Cardiac muscle cell (in vitro differentiated cells and primary cell): Measurements from ENCODE around the gene ENTPD2. TPM values are rescaled to one million over a fixed set of nuclear protein-coding genes. Genes with fewer than 3 reads are reported as not detected.

Experiments
- DNase-seq, 2 donors: peaks; one replicate each; pipeline versions ENCODE4 v3.0.0 to v3.0.0-alpha.2; 2010 to 2017; ENCODE audit warnings: low read depth in 1 of 2, low spot score in 1 of 2
- H3K27ac ChIP-seq: fragments of 200-600 bp; sonication (generic); 2 replicates; pipeline ENCODE4 v1.5.1; 2016
- H3K27me3 ChIP-seq: fragments of 200-600 bp; sonication (generic); 2 replicates; pipeline ENCODE4 v1.6.0; 2016; ENCODE audit warnings: control low read depth
- H3K36me3 ChIP-seq: fragments of 200-600 bp; sonication (generic); 2 replicates; pipeline ENCODE4 v1.5.1; 2016; ENCODE audit warnings: control low read depth
- H3K4me1 ChIP-seq: fragments of 200-600 bp; sonication (generic); 2 replicates; pipeline ENCODE4 v1.8.1; 2017; ENCODE audit warnings: low read depth, mild to moderate bottlenecking, mixed run types
- H3K4me3 ChIP-seq: fragments of 200-600 bp; sonication (generic); 2 replicates; pipeline ENCODE4 v1.5.1; 2016; ENCODE audit warnings: mild to moderate bottlenecking
- H3K9me3 ChIP-seq: fragments of 200-600 bp; sonication (generic); 2 replicates; pipeline ENCODE4 v1.5.1; 2017; ENCODE audit warnings: low read depth, mild to moderate bottlenecking, control low read depth
- polyA plus RNA-seq: library from polyadenylated mRNA; unstranded; fragments of >200 nt; fragmentation: Nextera tagmentation; extraction: Ambion mirVana; gene quantifications from 2 replicates; pipeline ENCODE4 v1.2.1, GENCODE V29; 2016
- total RNA-seq: library from RNA; depleted of rRNA; stranded (reverse); fragments of >200 nt; gene quantifications from 2 replicates; pipeline ENCODE4 v1.2.3, GENCODE V29; 2016
- TF ChIP-seq, protein P1 (sequence below): IDR thresholded peaks from 2 replicates; pipeline ENCODE4 v1.5.1; 2012; ENCODE audit warnings: low read depth, mild to moderate bottlenecking, low read length

The ENTPD2 gene
- total and polyA plus RNA-seq, 2 experiments from 2014 or later: not detected

GRCh38 chr9:137002646-137003041, 51.2 kb downstream of the ENTPD2 start:
- Histone ChIP-seq H3K4me3 (no peak overlapping the region), H3K4me1 (no peaks in the 10 kb centered on the region), H3K27me3 (peaks cover 3% of the 10 kb centered on the region), H3K9me3 (no peaks in the 10 kb centered on the region), H3K36me3 (no peaks in the 10 kb centered on the region), H3K27ac (no peak overlapping the region)
- DNase-seq: no peak
- TF ChIP-seq, protein P1, sequence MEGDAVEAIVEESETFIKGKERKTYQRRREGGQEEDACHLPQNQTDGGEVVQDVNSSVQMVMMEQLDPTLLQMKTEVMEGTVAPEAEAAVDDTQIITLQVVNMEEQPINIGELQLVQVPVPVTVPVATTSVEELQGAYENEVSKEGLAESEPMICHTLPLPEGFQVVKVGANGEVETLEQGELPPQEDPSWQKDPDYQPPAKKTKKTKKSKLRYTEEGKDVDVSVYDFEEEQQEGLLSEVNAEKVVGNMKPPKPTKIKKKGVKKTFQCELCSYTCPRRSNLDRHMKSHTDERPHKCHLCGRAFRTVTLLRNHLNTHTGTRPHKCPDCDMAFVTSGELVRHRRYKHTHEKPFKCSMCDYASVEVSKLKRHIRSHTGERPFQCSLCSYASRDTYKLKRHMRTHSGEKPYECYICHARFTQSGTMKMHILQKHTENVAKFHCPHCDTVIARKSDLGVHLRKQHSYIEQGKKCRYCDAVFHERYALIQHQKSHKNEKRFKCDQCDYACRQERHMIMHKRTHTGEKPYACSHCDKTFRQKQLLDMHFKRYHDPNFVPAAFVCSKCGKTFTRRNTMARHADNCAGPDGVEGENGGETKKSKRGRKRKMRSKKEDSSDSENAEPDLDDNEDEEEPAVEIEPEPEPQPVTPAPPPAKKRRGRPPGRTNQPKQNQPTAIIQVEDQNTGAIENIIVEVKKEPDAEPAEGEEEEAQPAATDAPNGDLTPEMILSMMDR: no peak

GRCh38 chr9:137001857-137002645, 51.8 kb downstream of the ENTPD2 start:
- no peak overlapping the region for H3K27ac ChIP-seq
- H3K4me3 ChIP-seq: no peak overlapping the region
- no peaks in the 10 kb centered on the region for H3K4me1 ChIP-seq
- H3K27me3 ChIP-seq: peaks cover 5% of the 10 kb centered on the region
- no peaks in the 10 kb centered on the region for H3K36me3 ChIP-seq
- no peaks in the 10 kb centered on the region for H3K9me3 ChIP-seq
- TF ChIP-seq, protein P1: no peak
- DNase-seq: no peak

DNA sequence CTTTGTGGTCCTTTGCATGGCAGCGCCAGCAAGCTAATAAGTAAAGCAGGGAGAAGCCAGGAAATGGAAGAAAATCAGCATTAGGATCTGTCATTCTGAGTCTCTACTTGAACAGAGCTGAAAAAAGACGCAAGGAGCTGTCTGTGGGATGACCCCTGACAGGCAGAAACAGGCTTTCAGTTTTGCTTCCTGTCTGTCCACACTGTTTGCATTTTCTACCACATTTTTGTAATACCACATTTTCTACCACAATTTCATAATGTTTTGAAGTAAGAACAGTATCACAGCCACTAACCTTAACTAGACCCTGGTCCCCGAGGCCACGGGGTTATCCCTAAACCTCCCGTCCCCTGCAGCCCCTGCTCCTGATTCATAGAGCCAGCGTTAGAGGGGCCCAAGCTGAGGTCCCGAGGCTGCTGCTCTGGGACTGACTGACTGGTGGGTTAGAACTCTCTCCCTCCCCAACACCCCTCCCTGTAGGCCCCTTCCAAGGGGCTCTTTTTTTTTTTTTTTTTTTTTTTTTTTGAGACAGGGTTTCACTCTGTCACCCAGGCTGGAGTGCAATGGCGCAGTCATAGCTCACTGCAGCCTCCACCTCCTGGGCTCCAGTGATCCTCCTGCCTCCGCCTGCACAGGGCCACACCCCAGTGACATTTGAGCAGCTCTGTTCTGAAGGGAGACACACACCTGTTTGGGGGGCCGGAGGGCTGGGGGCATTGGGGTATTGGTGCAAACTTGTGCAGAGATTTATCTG, 53.5 kb downstream of the ENTPD2 start:
- no peaks in the 10 kb centered on the region for H3K4me1 ChIP-seq
- H3K9me3 ChIP-seq: no peaks in the 10 kb centered on the region
- no peak overlapping the region for H3K27ac ChIP-seq
- DNase-seq: peak in 1 of 2 donors; percentile 74
- TF ChIP-seq, protein P1: no peak
- no peaks in the 10 kb centered on the region for H3K36me3 ChIP-seq
- no peak overlapping the region for H3K4me3 ChIP-seq
- H3K27me3 ChIP-seq: peaks cover 20% of the 10 kb centered on the region

Other genes starting within 250 kb of the ENTPD2 start
Only the 30 nearest of the 37 such genes appear.
- gene EDF1, start 187.8 kb downstream of the ENTPD2 start, total RNA-seq: 741 and 1,028 TPM in 2 replicates
- gene EDF1, start 187.8 kb downstream of the ENTPD2 start, polyA plus RNA-seq: 496 and 793 TPM in 2 replicates
- 20.0 and 25.6 TPM in 2 replicates for gene TRAF2, start 167.5 kb downstream of the ENTPD2 start, total RNA-seq
- gene TRAF2, start 167.5 kb downstream of the ENTPD2 start, polyA plus RNA-seq: 37.2 and 45.6 TPM in 2 replicates
- 188 and 194 TPM in 2 replicates for gene FBXW5, start 109.3 kb downstream of the ENTPD2 start, total RNA-seq
- gene FBXW5, start 109.3 kb downstream of the ENTPD2 start, polyA plus RNA-seq: 117 and 119 TPM in 2 replicates
- 3.4 and 10.8 TPM in 2 replicates for gene C8G, start 108.8 kb downstream of the ENTPD2 start, total RNA-seq
- gene C8G, start 108.8 kb downstream of the ENTPD2 start, polyA plus RNA-seq: 1.2 and 4.4 TPM in 2 replicates
- 5.0 and 11.4 TPM in 2 replicates for gene LCN12, start 101.8 kb downstream of the ENTPD2 start, total RNA-seq
- 19.7 and 21.9 TPM in 2 replicates for gene LCN12, start 101.8 kb downstream of the ENTPD2 start, polyA plus RNA-seq
- 2.6 and 3.9 TPM in 2 replicates for gene PTGDS, start 76.6 kb downstream of the ENTPD2 start, total RNA-seq
- 3.4 and 5.3 TPM in 2 replicates for gene PTGDS, start 76.6 kb downstream of the ENTPD2 start, polyA plus RNA-seq
- 0.36 TPM in 1 of 2 replicates, not detected in the other for gene LCNL1, start 71.1 kb downstream of the ENTPD2 start, total RNA-seq
- gene LCNL1, start 71.1 kb downstream of the ENTPD2 start, polyA plus RNA-seq: not detected in 2 replicates
- gene PAXX, start 61.6 kb downstream of the ENTPD2 start, total RNA-seq: 94.6 and 130 TPM in 2 replicates
- gene PAXX, start 61.6 kb downstream of the ENTPD2 start, polyA plus RNA-seq: 102 and 110 TPM in 2 replicates
- gene CLIC3, start 57.5 kb downstream of the ENTPD2 start, total RNA-seq: not detected in 2 replicates
- gene CLIC3, start 57.5 kb downstream of the ENTPD2 start, polyA plus RNA-seq: 0.75 and 0.87 TPM in 2 replicates
- gene ABCA2, start 25.8 kb downstream of the ENTPD2 start, total RNA-seq: 48.7 and 56.7 TPM in 2 replicates
- gene ABCA2, start 25.8 kb downstream of the ENTPD2 start, polyA plus RNA-seq: 30.5 and 33.3 TPM in 2 replicates
- gene FUT7, start 22.0 kb downstream of the ENTPD2 start, total RNA-seq: not detected in 2 replicates
- not detected in 2 replicates for gene FUT7, start 22.0 kb downstream of the ENTPD2 start, polyA plus RNA-seq
- gene NPDC1, start 7.9 kb downstream of the ENTPD2 start, total RNA-seq: 40.8 and 65.1 TPM in 2 replicates
- gene NPDC1, start 7.9 kb downstream of the ENTPD2 start, polyA plus RNA-seq: 83.5 and 94.9 TPM in 2 replicates
- 6.3 and 42.1 TPM in 2 replicates for gene SAPCD2, start 16.5 kb upstream of the ENTPD2 start, total RNA-seq
- gene SAPCD2, start 16.5 kb upstream of the ENTPD2 start, polyA plus RNA-seq: 4.7 and 28.3 TPM in 2 replicates
- gene UAP1L1, start 23.5 kb upstream of the ENTPD2 start, total RNA-seq: 5.8 and 13.3 TPM in 2 replicates
- gene UAP1L1, start 23.5 kb upstream of the ENTPD2 start, polyA plus RNA-seq: 9.9 and 17.9 TPM in 2 replicates
- 59.4 and 73.3 TPM in 2 replicates for gene MAN1B1, start 32.9 kb upstream of the ENTPD2 start, total RNA-seq
- 67.6 and 86.7 TPM in 2 replicates for gene MAN1B1, start 32.9 kb upstream of the ENTPD2 start, polyA plus RNA-seq
- 125 and 144 TPM in 2 replicates for gene DPP7, start 60.7 kb upstream of the ENTPD2 start, total RNA-seq
- 202 and 204 TPM in 2 replicates for gene DPP7, start 60.7 kb upstream of the ENTPD2 start, polyA plus RNA-seq
- 0.03 TPM in 1 of 2 replicates, not detected in the other for gene GRIN1, start 85.1 kb upstream of the ENTPD2 start, total RNA-seq
- gene GRIN1, start 85.1 kb upstream of the ENTPD2 start, polyA plus RNA-seq: 0.22 and 0.49 TPM in 2 replicates
- gene LRRC26, start 116.0 kb upstream of the ENTPD2 start, total RNA-seq: not detected in 2 replicates
- gene LRRC26, start 116.0 kb upstream of the ENTPD2 start, polyA plus RNA-seq: 1.4 and 2.3 TPM in 2 replicates
- not detected in 2 replicates for gene TMEM210, start 118.0 kb upstream of the ENTPD2 start, total RNA-seq
- not detected in 2 replicates for gene TMEM210, start 118.0 kb upstream of the ENTPD2 start, polyA plus RNA-seq
- gene ANAPC2, start 134.5 kb upstream of the ENTPD2 start, total RNA-seq: 29.8 and 42.8 TPM in 2 replicates
- gene ANAPC2, start 134.5 kb upstream of the ENTPD2 start, polyA plus RNA-seq: 15.5 and 17.9 TPM in 2 replicates
- 64.5 and 90.3 TPM in 2 replicates for gene SSNA1, start 134.6 kb upstream of the ENTPD2 start, total RNA-seq
- gene SSNA1, start 134.6 kb upstream of the ENTPD2 start, polyA plus RNA-seq: 77.9 and 110 TPM in 2 replicates
- 26.4 and 31.2 TPM in 2 replicates for gene TPRN, start 146.7 kb upstream of the ENTPD2 start, total RNA-seq
- 34.7 and 44.8 TPM in 2 replicates for gene TPRN, start 146.7 kb upstream of the ENTPD2 start, polyA plus RNA-seq
- 44.7 and 50.0 TPM in 2 replicates for gene TMEM203, start 151.6 kb upstream of the ENTPD2 start, total RNA-seq
- 86.6 and 99.2 TPM in 2 replicates for gene TMEM203, start 151.6 kb upstream of the ENTPD2 start, polyA plus RNA-seq
- 13.1 and 17.5 TPM in 2 replicates for gene NDOR1, start 151.6 kb upstream of the ENTPD2 start, total RNA-seq
- gene NDOR1, start 151.6 kb upstream of the ENTPD2 start, polyA plus RNA-seq: 9.1 and 18.1 TPM in 2 replicates
- 19.3 and 23.1 TPM in 2 replicates for gene RNF208, start 168.2 kb upstream of the ENTPD2 start, total RNA-seq
- 6.1 and 8.1 TPM in 2 replicates for gene RNF208, start 168.2 kb upstream of the ENTPD2 start, polyA plus RNA-seq
- gene CYSRT1, start 171.1 kb upstream of the ENTPD2 start, total RNA-seq: 5.8 and 7.0 TPM in 2 replicates
- gene CYSRT1, start 171.1 kb upstream of the ENTPD2 start, polyA plus RNA-seq: 3.1 and 6.6 TPM in 2 replicates
- gene RNF224, start 173.4 kb upstream of the ENTPD2 start, total RNA-seq: 0.32 TPM in 1 of 2 replicates, not detected in the other
- 0.12 TPM in 1 of 2 replicates, not detected in the other for gene RNF224, start 173.4 kb upstream of the ENTPD2 start, polyA plus RNA-seq
- 0.25 TPM in 1 of 2 replicates, not detected in the other for gene SLC34A3, start 176.8 kb upstream of the ENTPD2 start, total RNA-seq
- gene SLC34A3, start 176.8 kb upstream of the ENTPD2 start, polyA plus RNA-seq: 0.24 TPM in 1 of 2 replicates, not detected in the other
- 412 and 540 TPM in 2 replicates for gene TUBB4B, start 187.2 kb upstream of the ENTPD2 start, total RNA-seq
- gene TUBB4B, start 187.2 kb upstream of the ENTPD2 start, polyA plus RNA-seq: 745 and 845 TPM in 2 replicates
- 0.95 TPM in 1 of 2 replicates, not detected in the other for gene STPG3, start 197.2 kb upstream of the ENTPD2 start, total RNA-seq
- 3.2 and 3.3 TPM in 2 replicates for gene STPG3, start 197.2 kb upstream of the ENTPD2 start, polyA plus RNA-seq